ENCODE data around the gene ASB18.
"Not testable (repeated sequence)": the region's sequence is repeated elsewhere in the genome, so short reads cannot be mapped to it uniquely, and the experiment has no call there.

ASB18 gene

DNA sequence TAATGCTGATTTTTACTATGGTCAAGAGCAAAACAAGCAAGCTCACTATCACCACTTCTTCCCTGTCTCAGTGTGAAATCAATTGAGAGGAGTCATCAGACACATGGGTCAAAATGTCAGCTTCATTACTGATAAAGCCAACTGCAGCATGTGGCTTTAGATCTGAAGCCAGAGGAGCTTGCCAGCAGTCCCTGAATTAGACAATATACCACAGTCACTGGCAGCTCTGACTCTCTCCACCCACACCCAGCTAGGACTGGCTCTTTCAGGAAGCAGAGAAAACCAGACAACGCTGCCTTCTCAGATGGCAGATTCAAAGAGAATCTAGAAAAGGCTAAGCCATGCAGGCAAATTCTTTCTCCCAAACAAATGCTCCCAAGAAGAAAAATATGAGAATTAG lies 20.0 kb upstream of the ASB18 start:
- DNase-seq, result no peak

DNA sequence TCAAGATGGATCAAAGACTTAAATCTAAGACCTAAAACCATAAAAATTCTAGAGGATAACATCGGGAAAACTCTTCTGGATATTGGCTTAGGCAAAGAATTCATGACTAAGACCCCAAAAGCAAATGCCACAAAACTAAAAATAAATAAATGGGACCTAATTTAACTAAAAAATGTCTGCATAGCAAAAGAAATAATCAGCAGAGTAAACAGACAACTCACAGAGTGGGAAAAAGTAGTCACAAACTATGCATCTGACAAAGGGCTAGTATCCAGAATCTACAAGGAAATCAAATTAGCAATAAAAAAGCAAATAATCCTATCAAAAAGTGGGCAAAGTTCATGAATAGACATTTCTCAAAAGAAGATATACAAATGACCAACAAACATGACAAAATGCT lies 18.2 kb upstream of the ASB18 start:
- no peak for DNase-seq

DNA sequence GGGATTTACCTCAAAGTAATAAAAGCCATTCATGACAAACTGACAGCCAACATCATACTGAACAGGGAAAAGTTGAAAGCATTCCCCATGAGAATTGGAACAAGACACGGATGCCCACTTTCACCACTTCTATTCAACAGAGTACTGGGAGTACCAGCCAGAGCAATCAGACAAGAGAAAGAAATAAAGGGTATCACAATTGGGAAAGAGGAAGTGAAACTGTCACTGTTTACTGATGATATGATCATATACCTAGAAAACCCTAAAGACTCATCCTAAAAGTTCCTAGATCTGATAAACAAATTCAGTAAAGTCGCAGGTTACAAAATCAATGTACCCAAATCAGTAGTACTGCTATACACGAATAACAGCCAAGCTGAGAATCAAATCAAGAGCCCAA lies 17.2 kb upstream of the ASB18 start:
- no peak for DNase-seq

DNA sequence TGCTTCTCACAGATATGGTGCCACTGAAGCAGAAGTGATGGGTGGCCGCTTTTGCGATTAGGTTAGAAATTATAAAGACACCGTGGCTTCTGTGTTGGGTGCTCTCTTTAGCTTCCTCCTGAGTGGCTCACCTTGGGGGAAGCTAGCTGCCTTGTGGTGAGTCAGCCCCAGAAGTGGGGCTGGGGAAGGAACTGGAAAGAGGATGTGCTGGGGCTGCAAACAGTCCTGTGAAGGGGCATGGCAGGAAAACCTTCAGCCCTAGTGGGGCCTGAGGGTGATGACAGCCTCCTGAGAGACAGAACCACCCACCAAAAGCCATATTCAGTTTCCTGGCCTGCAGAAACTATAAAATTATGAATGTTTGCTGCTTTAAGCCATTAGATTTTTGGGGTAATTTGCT lies 8.9 kb upstream of the ASB18 start:
- no peak for DNase-seq

DNA sequence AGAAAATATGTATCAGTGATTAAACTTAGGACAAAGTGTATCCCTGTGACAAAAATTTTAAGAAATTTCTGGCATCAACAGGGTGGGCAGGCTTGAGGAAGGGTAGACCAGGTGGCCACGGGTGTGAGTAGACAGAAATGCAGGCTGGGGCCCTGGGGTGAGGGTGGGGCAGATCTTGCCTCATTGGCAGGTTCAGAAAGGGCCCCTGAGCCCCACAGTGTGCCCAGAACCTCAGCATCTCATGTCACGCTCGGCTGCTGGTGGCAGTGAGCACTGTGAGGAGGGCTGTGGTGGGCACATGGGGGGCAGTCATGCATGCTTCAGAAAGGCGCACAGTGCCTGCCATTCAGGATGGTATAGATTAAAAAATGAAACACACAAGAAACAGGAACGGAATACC lies 7.6 kb upstream of the ASB18 start:
- no peak for DNase-seq

DNA sequence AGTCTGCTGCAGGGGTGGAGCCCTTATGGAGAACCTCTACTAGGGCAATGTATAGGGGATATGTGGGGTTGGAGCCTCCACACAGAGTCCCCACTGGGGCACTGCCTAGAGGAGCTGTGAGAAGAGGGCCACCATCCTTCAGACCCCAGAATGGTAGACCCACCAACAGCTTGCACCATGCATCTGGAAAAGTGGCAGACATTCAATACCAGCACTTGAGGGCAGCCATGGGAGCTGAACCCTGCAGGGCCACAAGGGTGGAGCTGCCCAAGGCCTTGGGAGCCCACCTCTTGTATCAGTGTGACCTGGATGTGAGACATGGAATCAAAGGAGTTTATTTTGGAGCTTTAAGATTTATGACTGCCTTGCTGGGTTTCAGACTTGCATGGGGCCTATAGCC lies 5.7 kb upstream of the ASB18 start:
- not testable (repeated sequence) for DNase-seq

DNA sequence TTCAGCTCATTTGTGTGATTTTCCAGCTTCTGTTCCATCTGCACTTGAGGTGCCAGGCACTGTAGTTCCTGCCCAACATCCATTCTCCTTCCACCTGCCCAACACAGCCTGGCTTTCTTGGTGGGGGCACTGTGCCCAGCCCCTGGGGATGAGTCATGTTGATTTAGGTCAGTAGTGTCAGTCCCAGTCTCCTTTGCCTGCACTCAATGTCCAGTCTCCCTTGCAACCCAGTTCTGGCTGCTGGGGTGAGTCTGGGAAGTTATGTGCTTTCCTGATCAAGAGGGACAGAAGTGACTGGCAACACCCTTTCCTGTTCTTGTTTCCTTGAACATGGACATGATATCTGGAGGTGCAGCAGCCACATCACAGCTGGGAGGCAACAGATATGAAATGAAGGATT lies 1.5 kb upstream of the ASB18 start:
- DNase-seq, result no peak

DNA sequence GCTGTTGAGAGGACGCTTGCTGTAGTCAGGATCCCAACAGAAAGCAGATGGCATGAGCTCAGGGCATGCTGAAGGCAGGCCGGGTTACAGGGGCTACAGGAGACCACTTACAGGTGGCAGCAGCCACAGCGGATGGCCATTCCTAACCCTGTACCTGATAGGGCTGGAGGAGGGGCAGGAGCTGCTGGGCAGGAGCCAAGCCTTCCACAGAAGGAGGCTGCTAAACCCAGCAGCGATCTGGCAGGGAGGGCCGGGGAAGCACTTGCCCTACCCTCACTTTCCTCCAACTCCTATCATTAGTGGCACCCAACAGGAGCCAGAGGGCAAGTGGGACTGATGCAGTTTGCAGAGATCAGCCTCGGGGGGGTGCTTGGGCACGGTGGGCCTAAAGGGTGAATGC lies 2.0 kb downstream of the ASB18 start:
- no peak for DNase-seq

DNA sequence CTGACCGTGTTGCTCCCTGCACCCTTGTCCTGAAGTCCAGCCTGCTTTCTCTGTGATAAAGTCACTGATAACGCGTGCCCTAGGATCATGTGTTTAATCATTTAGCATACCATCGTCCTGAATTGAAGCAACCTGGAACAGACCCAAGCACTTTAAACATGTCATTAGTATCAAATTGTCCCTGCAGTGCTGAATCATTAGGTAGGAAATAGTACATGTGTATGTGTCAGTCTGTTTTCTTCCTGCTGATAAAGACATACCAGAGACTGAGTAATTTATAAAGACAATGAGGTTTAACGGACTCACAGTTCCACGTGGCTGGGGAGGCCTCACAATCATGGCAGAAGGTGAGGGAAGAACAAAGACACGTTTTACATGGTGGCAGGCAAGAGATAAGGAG lies 2.8 kb downstream of the ASB18 start:
- DNase-seq, result no peak

DNA sequence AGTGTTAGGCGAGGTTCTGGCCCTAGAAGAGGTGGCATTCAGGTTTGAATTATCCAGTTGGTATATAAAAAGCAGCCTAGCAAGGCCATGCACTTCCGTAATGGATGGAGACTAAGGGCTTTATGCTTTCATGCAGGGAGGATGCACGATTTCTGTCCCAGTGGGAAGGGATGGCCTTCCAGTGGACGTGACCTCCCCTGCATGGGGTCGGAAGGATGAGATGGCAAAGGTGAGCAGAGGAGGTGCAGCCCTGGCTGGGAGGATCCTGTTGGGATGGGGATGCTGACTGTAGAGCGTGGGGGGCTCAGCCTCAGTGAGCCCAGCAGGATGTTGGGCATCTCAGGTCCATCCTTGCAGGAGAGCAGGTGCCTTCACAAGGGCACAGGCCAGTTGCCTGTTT lies 4.8 kb downstream of the ASB18 start:
- no peak for DNase-seq

DNA sequence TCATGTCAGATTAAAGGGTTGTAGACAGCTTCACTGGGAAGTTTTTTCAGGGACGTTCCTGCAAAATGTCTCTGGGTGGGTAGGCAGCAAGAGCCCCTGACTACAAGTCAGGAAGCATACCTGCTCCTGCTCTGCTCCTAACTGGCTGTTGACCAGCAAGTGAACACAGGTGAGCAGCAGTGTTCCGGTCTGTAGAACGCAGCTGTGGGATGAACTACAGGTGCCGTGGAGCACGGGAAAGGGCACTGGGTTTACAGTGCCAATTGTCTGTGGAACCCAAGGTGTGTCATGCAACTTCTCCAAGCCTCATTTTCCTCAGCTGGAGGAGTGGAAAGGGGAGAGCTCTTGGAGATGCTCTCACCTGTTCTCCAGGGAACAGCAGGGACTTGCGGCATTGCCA lies 6.6 kb downstream of the ASB18 start:
- DNase-seq, result no peak

DNA sequence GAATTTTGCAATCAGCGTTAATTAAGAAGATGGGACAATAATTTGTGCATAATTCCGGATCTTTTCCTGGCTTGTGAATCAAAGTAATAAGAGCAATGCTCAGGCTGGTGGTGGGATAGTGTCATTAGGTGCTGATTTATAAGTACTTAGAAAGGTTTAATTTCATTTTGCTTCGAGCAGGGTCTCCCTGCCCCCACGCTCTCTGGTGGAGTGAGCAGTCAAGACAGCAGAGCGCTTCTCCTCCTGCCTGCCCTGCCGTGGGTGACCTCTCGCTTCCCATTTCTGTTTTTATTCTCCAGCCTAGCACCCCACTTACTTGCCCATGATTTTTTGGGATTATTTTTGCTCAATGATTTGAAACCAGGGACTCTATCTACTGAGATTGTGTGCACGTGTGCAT lies 7.1 kb downstream of the ASB18 start:
- no peak for DNase-seq

DNA sequence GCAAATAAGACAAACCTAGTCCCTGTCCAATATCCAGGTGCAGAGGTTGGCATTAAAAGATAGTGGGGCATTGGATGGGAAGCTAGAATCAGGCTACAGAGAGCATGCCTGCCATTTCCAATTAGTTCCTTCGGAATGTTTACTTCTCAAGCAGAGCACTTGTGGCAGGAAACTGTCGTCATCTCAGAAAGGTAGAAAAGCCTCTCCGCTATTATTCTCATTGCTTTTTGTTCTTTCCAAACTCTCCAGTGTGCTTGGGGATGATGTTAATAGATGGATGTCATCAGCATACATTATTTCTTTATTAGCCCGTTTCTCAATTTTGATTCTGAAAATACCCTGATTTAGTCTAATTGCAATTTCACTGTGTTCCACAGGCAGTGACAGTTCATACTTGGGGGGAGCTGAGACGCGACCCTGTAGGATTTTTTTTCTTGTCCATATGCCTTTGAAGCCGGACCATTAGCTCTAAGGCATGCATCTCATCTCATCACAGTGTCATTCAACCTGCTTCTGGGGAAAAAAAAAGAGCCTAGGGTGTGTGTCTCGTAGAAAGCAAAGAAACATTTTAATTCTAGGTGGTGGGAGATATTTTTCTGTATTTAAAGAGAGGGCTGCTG lies 7.7 kb downstream of the ASB18 start:
- DNase-seq, result no peak

DNA sequence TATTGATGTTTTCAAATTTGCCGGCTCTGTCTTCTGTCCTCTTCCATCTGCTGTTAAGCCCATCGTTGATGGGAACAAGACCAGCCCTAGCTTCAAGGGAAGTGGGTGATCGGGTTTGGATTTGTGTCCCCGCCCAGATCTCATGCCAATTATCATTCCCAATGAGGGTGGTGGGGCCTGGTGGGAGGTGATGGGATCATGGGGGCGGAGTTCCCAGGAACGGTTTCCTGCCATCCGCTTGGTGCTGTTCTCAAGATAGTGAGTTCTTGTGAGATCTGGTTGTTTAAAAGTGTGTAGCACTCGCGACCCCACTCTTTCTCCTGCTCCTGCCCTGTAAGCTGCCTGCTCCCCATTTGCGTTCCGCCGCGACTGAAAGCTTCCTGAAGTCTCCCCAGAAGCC lies 9.5 kb downstream of the ASB18 start:
- no peak for DNase-seq

DNA sequence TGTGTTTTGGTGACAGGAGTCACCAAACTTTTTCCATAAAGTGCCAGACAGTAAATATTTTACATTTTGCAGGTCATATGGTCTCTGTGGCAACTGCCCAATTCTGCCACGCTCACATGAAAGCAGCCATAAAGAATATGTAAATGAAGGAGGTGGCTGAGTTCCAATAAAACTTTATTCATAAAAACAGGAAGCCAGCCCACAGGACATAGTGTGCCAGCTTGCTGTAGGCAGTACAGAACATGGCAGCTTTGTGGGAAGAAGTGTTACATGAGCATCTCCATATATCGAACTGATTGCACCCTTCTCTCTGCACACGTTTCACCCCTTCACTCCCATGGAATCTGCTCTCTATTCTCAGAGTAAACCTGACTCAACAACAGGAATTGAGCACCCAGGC lies 10.2 kb downstream of the ASB18 start:
- DNase-seq, result no peak

DNA sequence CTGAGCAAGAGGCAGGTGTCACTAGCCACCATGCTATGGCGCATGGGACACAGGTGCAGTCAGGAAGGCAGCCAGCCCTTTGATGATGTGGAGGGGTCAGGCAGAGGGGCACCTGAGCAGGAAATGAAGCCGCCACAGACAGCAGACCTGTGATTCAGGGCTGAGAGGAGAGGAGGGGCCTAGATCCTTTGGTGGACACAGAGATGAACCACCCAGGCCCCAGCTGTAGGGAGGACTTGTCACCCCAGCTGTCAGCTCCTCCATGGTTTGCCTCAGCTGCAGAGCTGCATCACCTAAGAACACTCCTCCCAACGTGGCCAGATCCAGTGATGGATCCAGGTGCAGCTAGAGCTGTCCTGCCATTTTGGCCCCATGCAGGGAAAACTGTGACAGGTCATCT lies 11.6 kb downstream of the ASB18 start:
- DNase-seq, result no peak

DNA sequence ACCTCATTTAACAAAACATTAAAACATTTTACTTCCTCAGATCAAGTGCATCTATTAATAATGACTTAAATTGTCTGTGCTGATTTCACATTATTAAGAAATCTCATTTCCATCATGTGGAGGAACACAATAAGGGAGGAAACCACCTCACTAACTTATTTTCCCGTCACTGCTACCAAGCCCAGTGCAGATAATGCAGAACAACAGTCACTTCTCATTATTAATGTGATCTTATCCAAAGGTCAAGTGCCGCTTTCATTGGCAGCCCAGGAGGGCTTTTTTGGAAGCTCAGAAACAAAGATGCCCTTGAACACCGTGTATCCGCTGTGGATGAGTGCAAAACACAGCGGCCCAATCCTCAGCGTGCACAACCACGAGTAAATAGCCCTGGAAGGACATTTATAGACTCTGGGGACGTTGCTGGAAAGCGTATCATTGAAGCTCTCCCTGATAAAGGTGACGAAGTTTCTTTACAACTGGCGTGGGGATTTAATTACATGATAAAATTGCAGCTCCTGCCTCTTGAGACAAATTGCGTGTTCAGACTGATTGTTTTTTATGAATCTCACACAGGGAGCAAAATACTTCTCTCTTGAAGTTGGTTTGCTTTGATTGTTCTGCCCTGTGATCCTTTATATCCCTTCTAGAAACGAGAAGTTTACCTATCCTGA lies 13.2 kb downstream of the ASB18 start:
- no peak for DNase-seq

DNA sequence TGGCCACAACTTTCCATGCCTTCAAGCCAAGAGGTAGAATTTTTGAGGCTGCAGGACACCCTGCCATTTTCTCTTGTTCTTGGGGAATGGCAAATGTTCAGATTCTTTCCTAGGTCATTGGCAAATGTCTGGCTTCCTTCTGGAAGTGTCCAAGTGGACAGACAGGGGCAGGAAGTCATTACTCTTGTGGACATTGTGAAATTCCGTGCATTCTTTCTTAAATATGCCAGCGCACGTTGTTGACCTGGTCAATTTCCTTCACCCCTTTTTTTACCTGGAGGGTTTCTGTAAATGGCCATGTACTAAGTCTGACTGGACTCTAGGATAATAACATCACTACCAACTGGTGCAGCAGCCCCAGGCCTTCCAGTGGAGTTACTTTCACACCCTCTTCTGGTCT lies 13.9 kb downstream of the ASB18 start:
- no peak for DNase-seq

DNA sequence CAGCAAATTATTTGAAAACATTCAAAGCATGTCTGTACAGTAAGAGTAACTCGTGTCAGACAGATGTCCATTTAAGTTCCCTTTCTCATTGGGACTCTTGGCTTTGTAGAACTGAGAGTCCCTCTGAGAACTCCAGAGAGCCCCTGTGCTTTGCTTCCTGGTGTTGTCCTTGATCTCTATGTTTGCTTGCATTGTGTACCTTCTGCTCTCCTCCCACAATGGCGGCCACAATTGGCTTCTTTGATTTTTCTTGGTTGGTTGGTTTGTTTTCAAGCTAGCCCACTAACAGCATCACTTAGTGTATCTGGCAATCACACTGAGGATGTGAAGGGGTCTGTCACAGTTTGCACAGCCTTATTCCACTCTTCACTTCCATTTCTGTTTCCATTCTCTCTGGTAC lies 15.1 kb downstream of the ASB18 start:
- no peak for DNase-seq

DNA sequence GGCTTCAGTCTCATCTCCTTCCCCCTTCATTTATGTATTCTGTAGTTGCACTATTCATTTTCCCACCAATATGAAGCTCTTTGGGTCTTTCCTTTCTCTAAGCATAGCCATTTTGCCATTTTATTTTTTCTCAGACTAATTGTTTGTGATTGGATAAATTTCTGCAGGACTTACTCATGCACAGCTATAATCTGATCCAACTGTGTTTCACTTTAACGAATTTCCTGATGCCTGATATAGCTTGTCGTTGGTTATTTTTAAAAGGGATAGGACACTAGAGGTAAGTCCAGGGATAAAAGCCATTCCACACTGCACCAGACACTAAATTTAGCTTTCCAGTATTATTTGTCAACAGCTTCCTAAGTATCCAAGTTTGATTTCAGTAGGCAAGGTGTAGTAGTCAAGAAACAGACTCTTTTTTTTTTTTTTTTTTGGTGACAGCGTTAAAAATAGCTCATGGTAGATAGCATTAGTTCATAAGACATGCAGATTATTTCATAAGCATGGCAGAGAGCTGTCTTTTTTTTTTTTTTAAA lies 17.4 kb downstream of the ASB18 start:
- DNase-seq, result no peak

DNA sequence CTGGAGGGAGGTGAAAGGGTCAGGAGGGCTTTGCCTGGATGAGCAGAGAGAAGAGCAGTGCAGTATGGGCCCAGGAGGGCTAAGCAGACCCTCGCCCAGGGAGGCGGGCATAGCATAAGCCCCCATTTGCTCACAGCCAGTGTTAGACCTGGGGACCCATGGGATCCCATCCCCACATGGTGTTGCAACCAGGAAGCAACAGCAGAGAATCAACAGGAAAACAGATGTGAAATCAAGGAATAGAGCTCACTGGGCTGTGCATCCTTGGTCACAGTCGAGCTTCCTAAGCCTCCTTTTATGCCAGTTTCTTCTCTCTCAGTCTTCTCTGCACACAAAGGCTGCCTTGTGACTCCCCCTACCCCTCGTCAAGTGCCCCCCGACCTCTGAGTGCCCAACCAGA lies 19.9 kb downstream of the ASB18 start:
- DNase-seq, result no peak

DNA sequence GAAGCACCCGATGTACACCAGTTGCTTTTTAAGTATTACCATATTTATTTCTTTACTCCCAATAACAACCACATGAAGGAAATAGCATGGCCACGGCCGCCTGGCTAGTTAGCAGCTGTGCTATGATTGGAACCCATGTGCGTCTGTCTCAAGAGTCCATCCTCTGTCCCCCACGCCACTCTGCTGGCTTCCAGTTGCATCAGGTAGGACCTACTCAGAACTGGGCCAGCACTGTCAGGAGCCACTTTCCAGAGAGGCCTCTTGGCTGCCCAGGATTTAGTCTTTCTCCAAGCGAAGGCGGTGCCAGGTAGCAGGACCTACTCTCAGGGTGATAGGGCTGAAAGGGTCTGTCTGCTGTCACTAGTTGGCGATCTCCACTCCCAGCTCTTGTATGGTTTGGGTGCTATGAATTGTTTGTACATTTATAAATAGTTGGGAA lies 22.1 kb downstream of the ASB18 start:
- DNase-seq, result no peak

DNA sequence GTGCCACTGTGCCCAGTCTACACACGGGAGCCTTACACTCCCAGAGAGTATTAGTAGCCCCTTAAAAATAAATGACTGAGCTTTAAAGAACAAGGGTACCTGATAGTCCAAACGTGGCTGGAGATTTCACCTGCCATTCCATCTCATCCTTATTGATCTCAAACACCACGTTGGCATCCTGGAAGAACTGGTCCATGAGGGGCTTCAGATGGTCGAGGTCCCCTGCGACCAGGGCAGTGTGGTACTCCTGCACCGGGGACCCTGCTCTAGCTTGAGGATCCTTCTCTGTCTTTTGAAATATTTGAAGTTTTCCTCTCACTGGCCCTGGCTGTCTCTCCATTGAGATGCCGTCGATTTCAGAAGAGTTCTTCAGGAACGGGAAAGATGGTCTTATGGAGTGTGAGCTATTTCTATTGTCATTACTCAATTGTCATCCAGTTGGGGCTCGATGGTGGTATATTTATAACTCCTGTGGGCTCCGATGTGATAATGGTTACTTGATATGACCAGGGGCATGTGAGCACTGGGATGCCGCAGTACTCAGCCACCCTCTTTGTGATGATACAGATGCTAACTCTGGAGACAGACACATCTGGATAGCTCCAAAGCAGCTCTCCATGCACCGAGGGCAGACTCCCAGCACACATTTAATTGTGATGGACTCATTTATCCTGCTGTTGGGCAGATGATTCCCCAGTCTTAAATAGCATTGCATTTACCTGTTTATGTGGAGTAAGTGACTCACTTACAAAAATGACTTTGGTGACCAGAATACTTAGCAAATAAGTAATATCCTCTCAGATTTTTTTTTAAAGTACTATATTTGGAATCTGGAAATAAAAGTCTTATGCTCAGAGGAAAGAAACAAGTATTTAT lies 22.8 kb downstream of the ASB18 start:
- DNase-seq, result no peak

Measured in left hindlimb (tissue), 1 donor.